ENCODE data around the gene DOC2A.
"Not testable (repeated sequence)": the region's sequence is repeated elsewhere in the genome, so short reads cannot be mapped to it uniquely, and the experiment has no call there.

Gene DOC2A

DNA sequence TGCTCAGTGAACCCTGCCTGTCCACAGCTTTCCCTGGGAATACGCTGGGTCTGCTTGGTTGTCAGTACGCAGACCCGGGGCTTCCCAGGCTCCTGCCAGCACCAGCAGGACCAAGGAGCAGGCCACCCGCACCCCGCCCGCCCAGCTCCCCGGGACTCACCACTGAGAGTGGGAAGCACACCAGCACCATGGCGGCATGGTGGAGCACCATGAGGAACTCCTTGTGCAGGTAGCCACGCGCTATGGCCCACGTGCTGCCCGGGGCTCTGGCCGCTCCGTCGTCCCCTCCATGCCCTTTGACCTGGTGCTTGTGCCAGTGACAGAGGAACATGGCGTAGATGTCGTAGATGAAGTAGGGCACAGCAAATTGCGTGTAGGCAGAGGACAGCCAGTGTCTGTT lies 15.6 kb upstream of the DOC2A start:
- DNase-seq = no peak

DNA sequence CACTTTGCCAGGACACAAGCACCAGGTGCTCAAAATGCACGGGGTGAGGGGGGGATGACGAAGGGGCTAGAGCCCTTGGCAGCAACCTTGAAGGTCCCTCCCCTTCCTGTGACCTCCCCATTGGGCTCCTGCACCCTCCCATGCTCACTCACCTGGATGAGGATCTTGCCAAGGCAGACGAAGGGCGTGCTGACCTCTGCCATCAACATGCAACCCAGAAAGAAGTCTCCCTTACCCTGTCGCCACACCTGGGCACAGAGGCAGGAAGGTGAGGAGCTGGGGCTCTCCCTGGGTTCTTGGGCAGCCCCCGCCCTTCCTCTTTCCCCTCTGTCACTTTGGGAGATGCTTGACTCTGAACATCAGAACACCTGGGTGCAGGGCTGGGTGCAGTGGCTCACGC lies 14.7 kb upstream of the DOC2A start:
- DNase-seq = no peak

DNA sequence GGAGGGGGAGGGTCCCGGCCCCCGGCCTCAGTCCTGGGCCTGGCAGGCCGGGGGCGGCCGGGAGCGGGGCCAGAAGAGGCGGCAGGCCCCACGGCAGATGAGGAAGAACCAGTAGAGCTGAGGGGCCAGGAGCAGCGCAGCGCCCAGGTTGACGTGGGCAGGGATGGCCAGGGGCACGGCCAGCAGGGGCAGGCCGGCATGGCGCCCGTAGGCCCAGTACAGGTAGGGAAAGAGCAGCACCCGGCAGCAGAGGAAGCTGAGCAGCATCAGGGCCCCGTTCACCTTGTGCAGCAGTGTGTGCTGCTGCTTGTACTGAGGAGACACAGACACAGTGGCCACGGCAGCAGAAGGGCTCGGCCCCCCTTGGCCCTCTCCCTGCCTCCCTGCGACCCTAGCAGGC lies 14.3 kb upstream of the DOC2A start:
- DNase-seq = no peak

DNA sequence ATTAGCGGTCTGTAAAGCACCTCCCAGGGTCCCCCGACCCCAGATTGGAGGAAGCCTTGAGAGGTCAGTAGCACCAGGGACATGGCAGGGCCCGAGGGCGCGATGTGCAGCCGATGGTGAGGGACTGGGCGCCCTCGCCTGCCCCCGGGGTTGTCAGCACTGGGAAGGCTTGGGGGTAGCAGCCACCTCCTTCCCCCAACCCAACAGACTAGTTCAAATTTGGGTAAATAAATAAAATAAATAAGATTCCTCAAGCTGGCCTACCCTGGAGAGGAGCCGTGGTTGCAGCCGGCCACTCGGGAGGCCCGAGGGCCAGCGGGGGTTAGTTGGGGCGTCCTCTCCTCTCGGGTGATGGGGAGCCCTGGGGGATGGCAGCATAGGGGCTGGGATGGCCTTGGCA lies 13.6 kb upstream of the DOC2A start:
- DNase-seq = no peak

DNA sequence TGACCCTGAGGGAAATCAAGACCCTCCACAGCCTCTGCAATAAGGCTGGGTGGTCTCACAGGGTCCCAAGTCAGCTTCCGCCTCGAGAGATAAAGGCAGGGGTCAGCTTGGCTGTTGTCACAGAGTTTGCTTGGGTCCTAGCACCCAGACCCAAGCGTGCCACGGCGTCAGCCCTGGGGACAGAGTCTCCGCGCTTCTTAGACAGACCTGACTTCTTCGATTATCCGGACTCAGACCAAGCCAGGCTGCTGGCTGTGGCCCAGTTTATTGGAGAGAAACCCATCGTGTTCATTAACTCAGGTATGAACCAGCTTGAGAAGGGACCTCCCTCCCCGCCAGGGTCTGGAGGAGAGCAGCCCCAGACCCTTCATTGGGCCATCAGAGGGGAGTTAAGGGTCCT lies 12.8 kb upstream of the DOC2A start:
- no peak for DNase-seq

DNA sequence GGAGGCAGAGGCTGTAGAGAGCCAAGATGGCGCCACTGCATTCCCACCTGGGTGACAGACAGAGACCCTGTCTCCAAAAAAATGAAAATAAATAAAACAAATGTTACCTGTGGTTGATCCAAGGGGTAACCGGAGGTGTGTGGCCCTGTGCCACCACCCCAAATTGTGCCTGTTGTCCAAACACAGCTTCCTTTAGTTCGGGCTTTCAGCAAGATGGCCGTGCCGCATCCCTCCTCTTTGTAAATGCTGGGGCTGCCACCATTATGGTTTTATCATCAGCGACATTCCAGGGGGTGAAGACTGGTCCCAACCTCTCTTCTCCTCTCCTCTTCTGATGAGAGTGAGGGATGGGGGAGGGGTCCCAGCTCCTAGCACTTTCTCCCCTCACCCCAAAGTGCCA lies 12.1 kb upstream of the DOC2A start, which contains the start of gene C16orf92:
TSS of gene C16orf92 (plus strand) at position 312 of the 400 bp plus-strand sequence. CDS start 143 bp downstream, outside the sequence.
- DNase-seq = no peak

DNA sequence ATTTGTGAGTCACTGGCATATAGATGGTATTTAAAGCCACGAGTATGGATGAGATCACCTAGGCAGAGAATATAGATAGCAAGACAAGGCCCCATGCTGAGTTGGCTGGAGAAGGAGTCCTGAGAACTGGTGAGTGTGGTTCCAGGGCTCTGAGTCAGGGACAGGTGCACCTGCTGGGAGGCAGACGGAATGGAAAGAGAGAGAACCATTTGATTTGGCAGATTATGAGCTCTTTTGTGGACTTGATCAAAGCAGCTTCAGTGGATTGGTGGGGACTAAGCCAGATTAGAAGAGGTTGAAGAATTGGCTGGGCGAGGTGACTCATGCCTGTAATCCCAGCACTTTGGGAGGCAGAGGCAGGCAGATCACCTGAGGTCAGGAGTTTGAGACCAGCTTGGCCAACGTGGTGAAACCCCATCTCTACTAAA lies 7.9 kb upstream of the DOC2A start:
- DNase-seq = no peak

DNA sequence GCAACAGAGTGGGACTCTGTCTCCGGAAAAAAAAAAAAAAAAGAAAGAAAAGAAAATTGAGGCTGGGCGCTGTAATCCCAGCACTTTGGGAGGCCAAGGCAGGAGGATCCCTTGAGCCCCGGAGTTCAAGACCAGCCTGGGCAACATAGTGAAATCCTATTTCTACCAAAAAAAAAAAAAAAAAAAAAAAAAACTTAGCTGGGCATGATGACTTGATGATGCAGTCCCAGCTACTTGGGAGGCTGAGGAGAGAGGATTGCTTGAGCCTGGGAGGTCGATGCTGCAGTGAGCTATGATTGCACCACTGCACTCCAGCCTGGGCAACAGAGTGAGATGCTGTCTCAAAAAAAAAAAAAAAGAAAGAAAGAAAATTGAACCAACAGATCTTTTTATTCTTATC lies 7.1 kb upstream of the DOC2A start:
- not testable (repeated sequence) for DNase-seq

DNA sequence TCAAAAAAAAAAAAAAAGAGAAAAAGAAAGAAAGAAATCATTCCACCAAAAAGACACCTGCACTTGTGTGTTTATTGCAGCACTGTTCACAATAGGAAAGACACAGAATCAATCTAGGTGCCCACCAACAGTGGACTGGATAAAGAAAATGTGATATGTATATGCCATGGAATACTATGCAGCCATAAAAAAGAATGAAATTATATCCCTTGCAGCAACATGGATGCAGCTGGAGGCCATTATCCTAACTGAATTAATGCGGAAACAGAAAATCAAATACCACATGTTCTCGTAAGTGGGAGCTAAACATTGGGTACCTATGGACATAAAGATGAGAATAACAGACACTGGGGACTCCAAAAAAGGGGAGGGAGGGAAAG lies 6.4 kb upstream of the DOC2A start:
- DNase-seq = no peak

DNA sequence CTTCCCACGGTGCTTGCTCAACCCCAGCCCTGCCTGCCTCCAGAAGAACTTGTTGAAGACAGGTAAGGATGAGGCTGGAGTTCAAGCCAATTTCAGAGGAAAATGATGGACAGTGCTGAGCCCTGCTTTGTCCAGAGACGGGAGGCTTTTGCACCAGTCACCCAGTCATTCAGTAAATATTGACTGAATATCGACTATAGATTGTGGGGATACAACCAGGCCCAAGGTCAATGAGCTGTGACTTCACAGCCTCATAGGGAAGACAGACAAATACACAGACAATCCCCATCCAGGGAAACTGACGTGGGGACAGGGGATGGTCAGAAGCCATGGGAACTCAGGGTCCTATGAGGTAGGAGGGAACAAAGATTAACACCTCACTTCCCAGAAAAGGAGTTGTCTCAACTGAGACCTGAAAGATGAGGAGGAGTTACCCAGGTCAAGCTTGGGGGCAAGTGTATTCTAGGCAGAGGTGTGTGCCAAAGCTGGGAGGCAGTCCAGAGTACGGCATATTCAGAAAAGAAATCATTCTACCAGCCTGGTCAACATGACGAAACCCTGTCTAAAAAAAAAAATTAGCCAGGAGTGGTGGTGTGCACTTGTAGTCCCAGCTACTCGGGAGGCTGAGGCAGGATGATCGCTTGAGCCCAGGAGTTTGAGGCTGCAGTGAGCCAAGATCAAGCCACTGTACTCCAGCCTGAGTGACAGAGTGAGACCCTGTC lies 5.9 kb upstream of the DOC2A start:
- no peak for DNase-seq

DNA sequence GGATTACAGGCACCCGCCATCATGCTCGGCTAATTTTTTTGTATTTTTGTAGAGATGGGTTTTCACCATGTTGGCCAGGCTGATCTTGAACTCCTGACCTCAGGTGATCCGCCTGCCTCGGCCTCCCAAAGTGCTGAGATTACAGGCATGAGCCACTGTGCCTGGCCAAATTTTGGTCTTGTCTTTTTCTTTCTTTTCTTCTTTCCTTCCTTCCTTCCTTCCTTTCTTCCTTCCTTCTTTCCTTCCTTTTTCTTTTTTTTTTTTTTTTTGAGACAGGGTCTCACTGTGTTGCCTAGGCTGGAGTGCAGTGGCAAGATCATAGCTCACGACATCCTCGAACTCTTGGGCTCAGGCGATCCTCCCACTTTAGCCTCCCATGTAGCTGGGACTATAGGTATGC lies 4.6 kb upstream of the DOC2A start:
- not testable (repeated sequence) for DNase-seq

DNA sequence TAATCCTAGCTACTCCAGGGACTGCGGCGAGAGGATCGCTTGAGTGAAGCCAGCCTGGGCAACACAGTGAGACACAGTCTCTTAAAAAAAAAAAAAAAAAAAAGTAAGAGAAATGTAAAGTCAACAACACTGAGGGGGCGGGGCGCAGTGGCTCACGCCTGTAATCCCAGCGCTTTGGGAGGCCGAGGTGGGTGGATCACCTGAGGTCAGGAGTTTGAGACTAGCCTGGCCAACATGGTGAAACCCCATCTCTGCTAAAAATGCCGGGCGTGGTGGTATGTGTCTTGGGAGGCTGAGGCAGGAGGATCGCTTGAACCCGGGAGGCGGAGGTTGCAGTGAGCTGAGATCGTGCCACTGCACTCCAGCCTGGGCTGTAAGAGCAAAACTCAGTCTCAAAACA lies 1.8 kb upstream of the DOC2A start:
- not testable (repeated sequence) for DNase-seq

DNA sequence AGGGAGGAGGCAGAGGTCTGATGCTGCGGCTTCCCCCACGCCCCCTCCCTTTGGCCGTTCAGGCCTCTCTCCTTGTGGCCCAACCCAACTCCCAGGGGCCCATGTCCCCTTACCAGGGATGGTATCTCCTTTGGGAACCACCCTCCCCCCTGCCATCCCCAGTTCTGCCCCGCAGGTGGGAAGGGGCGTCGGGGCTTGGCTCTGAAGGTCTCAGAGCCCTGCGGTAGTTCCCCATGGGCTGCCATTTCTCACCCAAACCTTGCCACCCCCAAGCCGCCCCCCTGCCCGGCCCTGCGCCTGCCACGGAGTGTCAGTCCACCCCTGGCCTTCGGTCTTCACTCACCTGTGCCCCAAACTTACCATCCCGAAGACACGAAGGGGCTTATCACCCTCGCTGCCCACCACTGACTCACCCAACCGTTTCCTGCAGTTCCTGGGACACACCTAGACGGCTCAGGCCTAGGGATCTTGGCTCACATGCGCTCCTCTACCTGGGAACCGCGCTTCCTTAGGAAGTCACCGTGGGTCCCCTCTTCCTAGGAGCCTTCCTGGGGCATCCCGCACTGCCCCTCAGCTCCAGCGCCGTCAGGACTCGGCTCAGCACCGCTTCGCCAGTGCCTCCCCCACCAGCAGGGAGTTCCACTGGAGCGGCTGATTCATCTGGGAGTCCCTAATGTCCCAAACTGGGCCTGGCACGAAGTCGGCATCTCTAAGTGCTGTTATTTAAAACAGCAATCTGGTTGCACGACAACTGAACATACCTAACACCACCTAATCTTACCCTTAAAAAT lies 1.1 kb upstream of the DOC2A start:
- no peak for DNase-seq

DNA sequence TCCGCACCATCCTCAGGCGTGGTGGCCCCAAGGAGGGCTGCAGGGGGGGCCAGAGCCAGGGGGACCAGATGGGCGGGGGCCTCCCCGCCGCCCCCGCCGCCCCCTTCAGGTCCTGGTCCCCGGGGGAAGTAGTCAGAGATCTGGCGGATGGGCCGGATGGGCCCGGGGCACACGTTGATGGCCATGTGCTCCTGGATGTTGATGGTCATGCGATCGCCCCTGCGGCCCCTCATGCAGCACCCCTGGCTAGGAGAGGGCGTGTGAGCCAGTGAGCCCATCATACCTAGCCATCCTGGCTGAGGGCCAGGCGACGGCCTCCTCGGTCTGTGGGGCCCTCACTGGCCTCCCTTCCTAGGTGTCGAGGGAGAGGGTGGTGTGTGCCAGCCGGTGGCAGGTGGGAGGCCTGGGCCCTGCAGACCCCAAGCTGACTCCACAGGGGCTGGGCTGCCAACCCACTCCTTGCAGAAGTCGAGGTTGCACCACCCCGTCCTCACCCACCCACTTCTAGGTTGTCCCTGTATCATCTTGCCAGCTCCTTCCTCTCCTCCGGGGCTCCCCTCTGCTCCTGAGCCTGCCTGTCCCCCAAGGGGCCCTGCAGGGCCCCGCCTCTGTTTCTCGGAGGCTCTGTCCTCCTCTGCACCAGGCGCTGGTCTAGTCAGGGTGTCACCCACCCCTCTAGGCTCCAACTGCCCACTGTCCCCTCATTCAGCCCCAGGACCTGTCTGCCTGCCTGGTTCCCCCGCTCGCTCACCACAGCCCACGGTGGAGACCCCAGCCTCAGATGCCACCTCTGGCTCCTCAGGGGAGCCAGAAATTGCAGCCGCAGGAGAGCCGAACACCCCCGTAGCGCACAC lies 610 bp downstream of the DOC2A start:
- DNase-seq = no peak

DNA sequence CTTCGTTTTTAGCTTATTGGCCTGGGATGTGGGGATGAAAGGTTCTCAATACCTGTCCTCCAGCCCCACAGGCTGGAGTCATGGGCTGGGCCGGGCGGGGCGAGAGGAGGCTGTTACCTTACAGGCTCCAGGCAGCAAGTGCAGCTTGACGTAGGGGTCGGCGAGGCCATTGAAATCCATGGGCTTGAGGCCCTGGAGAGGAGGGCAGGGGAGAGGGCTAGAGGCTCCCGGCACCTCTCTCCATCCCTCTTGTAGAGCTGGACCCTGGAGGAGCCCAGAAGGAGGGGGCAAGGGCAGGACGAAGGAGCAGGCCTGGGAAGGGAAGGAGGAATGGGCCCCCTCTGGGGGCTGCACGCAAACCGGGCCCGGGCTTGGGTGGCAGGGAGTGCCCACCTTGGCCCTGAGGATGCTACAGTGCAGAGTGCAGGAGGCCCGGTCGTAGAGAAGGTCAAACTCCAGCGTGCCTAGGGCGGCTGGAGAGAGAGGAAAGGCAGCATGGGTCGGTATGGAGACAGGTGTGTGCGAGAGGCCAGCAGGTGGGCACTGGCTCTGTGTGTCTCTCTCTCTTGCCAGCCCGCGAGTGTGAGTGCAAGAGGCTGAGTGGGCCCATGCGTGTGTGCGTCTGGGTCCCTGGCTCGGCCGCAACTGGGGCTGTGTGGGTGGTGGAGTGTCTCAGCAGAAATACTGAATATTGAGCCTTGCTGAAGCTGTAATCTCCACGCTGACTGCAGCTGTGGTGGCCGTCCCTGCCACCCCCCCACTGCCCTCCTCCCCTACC lies 1.6 kb downstream of the DOC2A start:
- no peak for DNase-seq

DNA sequence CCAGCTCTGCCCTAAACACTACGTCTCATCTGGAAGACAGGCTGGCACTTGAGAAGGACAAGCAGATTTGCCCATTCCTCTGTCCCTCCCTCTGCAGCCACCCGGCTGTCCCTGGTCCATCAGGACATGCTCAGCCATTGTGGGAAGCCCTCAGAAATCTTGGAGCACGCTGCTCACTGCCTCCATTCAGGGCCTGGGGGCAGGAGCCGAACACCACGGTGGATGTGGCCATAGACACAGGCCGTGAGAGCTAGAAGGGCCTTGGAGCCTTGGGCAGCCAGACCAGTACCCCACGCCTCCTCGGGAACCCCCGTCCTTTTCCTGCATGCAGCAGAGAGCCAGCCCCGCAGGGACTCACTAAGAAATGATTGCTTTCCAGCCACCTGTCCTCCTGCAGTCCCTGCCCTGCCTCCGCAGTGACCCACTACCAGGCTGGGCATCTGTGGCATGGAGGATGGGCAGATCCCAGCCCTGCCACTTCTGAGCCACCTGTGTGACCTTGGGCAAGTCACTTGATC lies 3.4 kb downstream of the DOC2A start:
- DNase-seq = no peak

DNA sequence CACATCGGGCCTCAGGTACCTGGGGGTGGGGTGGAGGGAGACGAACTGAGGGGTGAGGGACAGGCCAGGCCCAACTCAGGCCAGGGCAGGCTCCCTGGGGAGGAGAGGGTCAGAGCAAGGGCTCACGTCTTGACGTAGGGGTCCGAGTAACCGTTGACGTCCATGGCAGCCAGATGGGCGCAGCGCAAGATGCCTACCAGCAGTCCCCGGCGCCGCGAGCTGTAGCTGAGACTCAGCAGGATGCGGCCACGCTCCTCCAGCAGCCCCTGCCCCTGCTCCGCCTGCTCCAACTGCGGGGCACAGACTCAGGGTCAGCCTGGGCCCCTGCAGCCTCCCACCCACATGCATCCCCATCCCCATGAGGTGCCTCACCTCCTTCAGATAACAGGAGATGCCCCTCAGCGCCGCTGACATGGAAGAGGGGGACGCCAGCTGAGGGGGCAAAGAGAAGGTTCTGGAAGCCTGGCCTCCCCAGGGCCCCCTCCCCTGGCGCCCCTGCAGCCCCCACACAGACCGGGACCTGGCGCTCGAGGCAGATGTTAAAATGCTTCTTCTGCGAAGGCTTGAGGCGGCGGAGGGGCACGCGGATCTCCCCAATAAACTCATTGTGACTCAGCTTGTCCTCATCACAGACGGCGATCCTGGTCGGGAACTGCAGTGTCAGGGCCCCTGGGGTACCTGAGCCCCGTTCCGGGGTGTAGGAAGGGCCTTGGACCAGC lies 4.0 kb downstream of the DOC2A start:
- DNase-seq = no peak

DNA sequence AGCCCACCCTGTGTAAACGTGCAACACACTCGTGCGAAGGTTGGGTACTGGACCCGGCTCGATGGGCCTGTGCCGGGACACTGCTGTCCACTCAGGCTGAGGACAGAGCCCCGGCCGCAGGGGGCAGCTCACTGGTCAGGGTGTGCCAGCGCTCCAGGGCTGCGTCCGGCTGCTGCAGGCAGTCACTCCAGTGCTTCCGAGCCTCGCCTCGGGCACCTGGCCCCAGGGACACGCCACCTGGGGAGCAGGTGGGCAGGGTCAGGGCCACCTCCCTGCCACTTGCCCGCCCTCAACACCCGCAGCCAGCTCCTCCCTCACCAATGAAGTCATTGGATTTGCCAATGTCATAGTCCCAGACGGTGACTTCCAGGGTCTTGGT lies 4.7 kb downstream of the DOC2A start:
- DNase-seq = no peak

DNA sequence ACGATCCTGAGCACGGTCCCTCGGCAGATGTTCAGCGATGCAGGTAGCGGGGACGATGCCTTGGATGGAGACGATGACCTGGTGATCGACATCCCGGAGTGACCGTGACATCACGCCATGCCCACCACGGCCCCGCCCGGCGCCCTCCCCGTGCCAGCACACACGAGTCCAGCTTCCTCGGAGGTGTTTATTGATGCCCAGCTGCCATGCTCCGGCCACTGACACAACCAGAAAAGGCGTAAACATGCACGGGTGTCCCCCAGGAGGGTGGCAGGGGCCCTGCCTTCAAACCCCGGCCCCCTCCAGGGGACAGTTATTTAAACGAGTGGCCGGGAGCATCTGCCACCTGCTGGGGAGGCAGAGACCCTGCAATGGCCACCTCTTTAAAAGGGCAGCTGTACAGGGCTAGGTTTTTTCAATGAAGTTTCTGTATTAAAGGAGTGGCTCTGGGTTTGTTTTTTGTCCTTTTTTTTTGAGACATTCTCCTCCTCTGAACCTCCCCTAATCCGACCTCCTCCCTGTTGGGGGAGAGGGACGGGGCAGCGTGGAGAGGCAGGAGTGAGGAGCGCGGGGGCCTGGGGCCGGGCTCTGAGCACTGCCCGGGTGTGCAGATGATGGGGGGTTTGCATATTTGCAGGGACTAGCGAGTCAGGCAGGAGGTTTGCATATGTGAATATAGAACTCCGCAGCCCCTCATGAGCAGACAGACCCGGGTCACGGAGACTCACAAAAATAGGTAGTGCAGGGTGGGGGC lies 5.3 kb downstream of the DOC2A start:
- peak; percentile 10 for DNase-seq

DNA sequence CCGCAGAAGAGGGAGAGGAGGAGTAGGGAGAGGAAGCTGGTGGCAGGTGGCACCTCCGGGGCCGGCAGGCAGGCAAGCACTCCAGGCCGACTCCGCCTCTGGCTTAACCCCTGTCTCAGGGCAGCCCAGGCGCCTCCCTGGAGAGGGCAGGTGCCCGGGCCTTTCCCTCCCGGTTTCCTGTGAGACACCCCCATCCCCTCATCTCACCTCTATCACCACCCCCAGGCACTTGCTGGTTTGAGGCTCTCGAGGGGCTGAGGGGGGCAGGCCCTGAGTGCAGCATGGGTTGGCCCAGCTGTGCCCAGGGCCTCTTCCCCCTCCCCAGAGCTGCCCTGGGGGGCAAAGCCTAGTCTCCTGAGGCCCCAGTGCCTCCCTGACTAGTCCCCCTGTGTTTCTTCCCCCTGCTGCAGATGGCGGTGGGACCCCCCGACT lies 6.0 kb downstream of the DOC2A start:
- peak; percentile 70 for DNase-seq

DNA sequence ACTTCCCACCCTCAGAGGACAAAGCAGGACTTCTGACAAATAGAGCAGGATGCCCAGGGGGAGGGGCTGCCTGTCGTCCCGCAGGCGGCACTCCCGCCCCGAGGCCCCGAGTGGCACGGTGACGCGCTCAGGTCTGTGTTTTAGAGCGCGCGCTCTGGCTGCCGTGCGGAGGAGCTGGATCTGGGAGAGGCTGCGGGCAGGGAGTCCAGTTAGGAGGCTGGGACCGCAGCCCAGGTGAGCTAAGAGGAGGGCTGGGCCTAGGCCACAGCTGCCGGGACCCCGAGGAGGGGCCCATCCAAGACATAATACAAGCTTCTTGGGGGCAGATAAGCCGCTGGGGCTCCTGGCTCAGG lies 6.4 kb downstream of the DOC2A start:
- DNase-seq = peak; percentile 70

Measured in DMS153 (cell line).